Spleen (tissue), 11 donors: ENCODE results near the gene MOB1B. TPM values are rescaled to one million over a fixed set of nuclear protein-coding genes. Genes with fewer than 3 reads are reported as not detected.

Source experiments
- DNase-seq: peaks from one replicate; pipeline ENCODE4 v3.0.0-alpha.2; 2020
- H3K27ac ChIP-seq, 8 donors: fragments of 200-600 bp; sonication (generic) in 7 of 8; 1 replicate in 4 of 8; 2 replicates in 4 of 8; pipeline versions ENCODE4 v1.5.0 to v1.8.0; 2016 to 2021; ENCODE audit warnings: inconsistent platforms in 4 of 8, mild to moderate bottlenecking in 4 of 8, moderate library complexity in 1 of 8
- H3K27me3 ChIP-seq, 7 donors: fragments of 200-600 bp; sonication (generic) in 6 of 7; replicated peaks in 1 of 7; 1 replicate in 4 of 7; 2 replicates in 3 of 7; pipeline versions ENCODE4 v1.5.0 to v1.8.0; 2016 to 2021; ENCODE audit warnings: inconsistent platforms in 3 of 7, mild to moderate bottlenecking in 1 of 7
- H3K36me3 ChIP-seq, 6 donors: fragments of 200-600 bp; sonication (generic) in 5 of 6; 1 replicate in 4 of 6; 2 replicates in 2 of 6; pipeline versions ENCODE4 v1.5.0 to v1.8.0; 2016 to 2021; ENCODE audit warnings: inconsistent platforms in 2 of 6
- H3K4me1 ChIP-seq, 6 donors: fragments of 200-600 bp; sonication (generic) in 5 of 6; 1 replicate in 3 of 6; 2 replicates in 3 of 6; pipeline versions ENCODE4 v1.5.0 to v1.8.0; 2016 to 2021; ENCODE audit warnings: inconsistent platforms in 3 of 6
- H3K4me3 ChIP-seq, 8 donors: fragments of 200-600 bp; sonication (generic) in 7 of 8; 1 replicate in 4 of 8; 2 replicates in 4 of 8; pipeline versions ENCODE4 v1.5.0 to v1.8.0; 2016 to 2021; ENCODE audit warnings: inconsistent platforms in 4 of 8, mild to moderate bottlenecking in 4 of 8, moderate library complexity in 2 of 8
- H3K9me3 ChIP-seq, 8 donors: fragments of 200-600 bp; sonication (generic) in 7 of 8; 1 replicate in 4 of 8; 2 replicates in 4 of 8; pipeline versions ENCODE4 v1.5.0 to v1.8.0; 2016 to 2021; ENCODE audit warnings: inconsistent platforms in 4 of 8
- CTCF ChIP-seq, 11 experiments: fragments of 200-600 bp in 7 of 11; fragments of 450-650 bp in 4 of 11; sonication (generic) in 4 of 11; IDR thresholded peaks in 8 of 11; conservative IDR thresholded peaks in 3 of 11; 1 replicate in 7 of 11; 2 replicates in 4 of 11; pipeline versions ENCODE4 v1.4.0 to v1.8.0; 2016 to 2021; ENCODE audit warnings: antibody characterized with exemption in 11 of 11, inconsistent platforms in 4 of 11, mild to moderate bottlenecking in 1 of 11
- POLR2A ChIP-seq, 3 donors: fragments of 450-650 bp; IDR thresholded peaks; one replicate each; pipeline ENCODE4 v1.5.1; 2017; ENCODE audit warnings: antibody characterized with exemption in 3 of 3, mild to moderate bottlenecking in 1 of 3
- POLR2AphosphoS5 ChIP-seq, 3 donors: sonication (generic); formaldehyde crosslinking; IDR thresholded peaks; one replicate each; pipeline ENCODE4 v1.5.1; 2017; ENCODE audit warnings: antibody characterized with exemption in 3 of 3
- WGBS, 5 donors: extraction: QIAGEN DNeasy Blood & Tissue Kit in 3 of 5; methylation state at CpG; one replicate each; pipeline versions ENCODE4 v1.1.5 to v1.1.7; 2013 to 2018; 5-methylcytosine and 5-hydroxymethylcytosine counted together
- intact Hi-C: fragments of 100-400 bp; cut with DNase I; formaldehyde crosslinking; loops from one replicate; pipeline ENCODE4 v1.15.0; 2023; ENCODE audit warnings: low total_unique reads
- polyA plus RNA-seq, 3 donors: library from polyadenylated mRNA; stranded (reverse); fragments of 200-250 nt; gene quantifications; one replicate each; pipeline ENCODE4 v1.2.1, GENCODE V29; 2013
- total RNA-seq, 7 donors: library from RNA; depleted of rRNA in 3 of 7; stranded (reverse); fragments of >200 nt in 3 of 7; fragmentation: NEBNext Ultra II Directional in 4 of 7; extraction: Animal tissue kit (Norgen Biotek cat#: 25700) in 4 of 7; gene quantifications; one replicate each; pipeline versions ENCODE4 v1.1.0 to v1.2.1, GENCODE V29; 2016 to 2021
- donor health status: healthy with polysubstance abuse.
- donor health status: DM: no; HTN: no; CAD: no; lungs with moderate emphysema.
- donor health status: DM: no; HTN: no; CAD: no.
- donor health status: Bipolar disorder and iron deficiency.
- donor health status: healthy.
- donor health status: DM: no; HTN: no; CAD: no.
- donor health status: DM: yes; HTN: yes; CAD: no.

MOB1B gene
- total and polyA plus RNA-seq, 10 donors = 3.5 to 29.6 (median 22.7) TPM

GRCh38 chr4:70943114-70943513 lies 40.9 kb downstream of the MOB1B start:
- intact Hi-C loops = no loop called here
- no peak for TF ChIP-seq POLR2A (IDR thresholded peaks at IDR 0.05)
- TF ChIP-seq CTCF (IDR thresholded peaks at IDR 0.05 in 8 of 11, conservative IDR thresholded peaks at IDR 0.05 in 3 of 11) = no peak
- TF ChIP-seq POLR2AphosphoS5 (IDR thresholded peaks at IDR 0.05) = no peak
- no peak for DNase-seq
- peak overlapping the region in 4 of 8 donors; percentile 11 to 46 (median 30) for H3K27ac ChIP-seq
- no peaks in the 10 kb centered on the region for H3K27me3 ChIP-seq
- peaks cover 0 to 51% (median 21%) of the 10 kb centered on the region in 6 donors for H3K4me1 ChIP-seq
- H3K9me3 ChIP-seq = no peaks in the 10 kb centered on the region
- H3K4me3 ChIP-seq = no peak overlapping the region
- no peaks in the 10 kb centered on the region for H3K36me3 ChIP-seq

- intact Hi-C loops = no loop called here
- Histone ChIP-seq H3K36me3 (no peaks in the 10 kb centered on the region), H3K4me1 (peaks cover 0 to 66% (median 21%) of the 10 kb centered on the region in 6 donors), H3K9me3 (no peaks in the 10 kb centered on the region), H3K27me3 (no peaks in the 10 kb centered on the region), H3K27ac (peak overlapping the region in 4 of 8 donors; percentile 1 to 50 (median 46)), H3K4me3 (no peak overlapping the region)
- no peak for DNase-seq
- 22 to 44% (median 33%) methylated on average over 3 of the region's 3 CpGs for WGBS, 5 donors
- no peak for TF ChIP-seq POLR2A (IDR thresholded peaks at IDR 0.05)
- no peak for TF ChIP-seq CTCF (IDR thresholded peaks at IDR 0.05 in 8 of 11, conservative IDR thresholded peaks at IDR 0.05 in 3 of 11)
- no peak for TF ChIP-seq POLR2AphosphoS5 (IDR thresholded peaks at IDR 0.05)
These were observed 42.9 kb downstream of the MOB1B start for GRCh38 chr4:70945046-70945445.

GRCh38 chr4:70945452-70946055 lies 43.4 kb downstream of the MOB1B start:
- 75 to 89% (median 79%) methylated on average over 3 of the region's 3 CpGs for WGBS, 5 donors
- TF ChIP-seq CTCF (IDR thresholded peaks at IDR 0.05 in 8 of 11, conservative IDR thresholded peaks at IDR 0.05 in 3 of 11) = no peak
- TF ChIP-seq POLR2A (IDR thresholded peaks at IDR 0.05) = no peak
- TF ChIP-seq POLR2AphosphoS5 (IDR thresholded peaks at IDR 0.05) = no peak
- no peaks in the 10 kb centered on the region for H3K36me3 ChIP-seq
- H3K27me3 ChIP-seq = no peaks in the 10 kb centered on the region
- DNase-seq = no peak
- H3K4me1 ChIP-seq = peaks cover 0 to 66% (median 21%) of the 10 kb centered on the region in 6 donors
- H3K4me3 ChIP-seq = no peak overlapping the region
- no peaks in the 10 kb centered on the region for H3K9me3 ChIP-seq
- H3K27ac ChIP-seq = peak overlapping the region in 3 of 8 donors; percentile 45 to 50 (median 48)
- intact Hi-C loops = no loop called here

- no peaks in the 10 kb centered on the region for H3K9me3 ChIP-seq
- no peaks in the 10 kb centered on the region for H3K27me3 ChIP-seq
- WGBS, 5 donors = 53 to 62% (median 58%) methylated on average over 4 of the region's 4 CpGs
- H3K4me1 ChIP-seq = peaks cover 0 to 66% (median 21%) of the 10 kb centered on the region in 6 donors
- TF ChIP-seq POLR2AphosphoS5 (IDR thresholded peaks at IDR 0.05) (no peak), POLR2A (IDR thresholded peaks at IDR 0.05) (no peak)
- intact Hi-C loops = no loop called here
- H3K36me3 ChIP-seq = no peaks in the 10 kb centered on the region
- H3K4me3 ChIP-seq = no peak overlapping the region
- H3K27ac ChIP-seq = peak overlapping the region in 4 of 8 donors; percentile 20 to 61 (median 40)
- no peak for DNase-seq
These were observed 44.8 kb downstream of the MOB1B start for GRCh38 chr4:70946939-70947338.
